HepG2 (cell line): ENCODE results near the gene SERINC4. TPM values are rescaled to one million over a fixed set of nuclear protein-coding genes. Genes with fewer than 3 reads are reported as not detected.

ENCODE experiments used
- FLYWCH1 ChIP-seq: sonication (generic); formaldehyde crosslinking; IDR thresholded peaks from 2 replicates; pipeline ENCODE4 v1.8.1; 2023; ENCODE audit warnings: mild to moderate bottlenecking, missing genetic modification reagents
- FOXA3 ChIP-seq: IDR thresholded peaks from 2 replicates; pipeline ENCODE4 v1.6.1; 2016; ENCODE audit warnings: missing genetic modification reagents, missing compliant biosample characterization
- GTF2F1 ChIP-seq: fragments of 150-350 bp; IDR thresholded peaks from 2 replicates; pipeline ENCODE4 v1.6.1; 2014; ENCODE audit warnings: low read length
- GTF3A ChIP-seq: sonication (generic); formaldehyde crosslinking; conservative IDR thresholded peaks from 2 replicates; pipeline ENCODE4 v1.4.0; 2020; ENCODE audit warnings: mild to moderate bottlenecking, missing genetic modification reagents
- HCFC1 ChIP-seq: fragments of 150-350 bp; IDR thresholded peaks from 2 replicates; pipeline ENCODE4 v1.6.1; 2014; ENCODE audit warnings: low read depth, low read length
- HNF4G ChIP-seq, 2 experiments: sonication (generic) in 1 of 2; formaldehyde crosslinking in 1 of 2; IDR thresholded peaks; 2 replicates each; pipeline versions ENCODE4 v1.4.0 to v1.6.1; 2011 to 2020; ENCODE audit warnings: borderline replicate concordance in 2 of 2, low read depth in 2 of 2, mild to moderate bottlenecking in 2 of 2, low read length in 1 of 2, missing genetic modification reagents in 1 of 2, moderate library complexity in 1 of 2
- KDM3A ChIP-seq: IDR thresholded peaks from 2 replicates; pipeline ENCODE4 v1.6.1; 2018; ENCODE audit warnings: low read depth, missing compliant biosample characterization
- PHB2 ChIP-seq: fragments of 450-650 bp; IDR thresholded peaks from 2 replicates; pipeline ENCODE4 v1.6.1; 2018; ENCODE audit not compliant: partially characterized antibody
- PTBP1 ChIP-seq: fragments of 200-400 bp; formaldehyde crosslinking; IDR thresholded peaks from 2 replicates; pipeline ENCODE4 v1.6.1; 2018; ENCODE audit warnings: low read length, low read depth; ENCODE audit not compliant: poor library complexity, severe bottlenecking
- SIX4 ChIP-seq: sonication (generic); formaldehyde crosslinking; IDR thresholded peaks from 2 replicates; pipeline ENCODE4 v1.4.0; 2020; ENCODE audit warnings: missing genetic modification reagents
- TCF7L2 ChIP-seq: IDR thresholded peaks from 2 replicates; pipeline ENCODE4 v1.6.1; 2011; ENCODE audit warnings: mild to moderate bottlenecking, low read depth, low read length, moderate library complexity
- TEAD3 ChIP-seq: optimal IDR thresholded peaks from 2 replicates; pipeline ENCODE3; 2016; ENCODE audit warnings: borderline replicate concordance
- ZC3H4 ChIP-seq: sonication (generic); formaldehyde crosslinking; IDR thresholded peaks from 2 replicates; pipeline ENCODE4 v1.4.0; 2020; ENCODE audit warnings: missing genetic modification reagents, borderline replicate concordance
- ZFP1 ChIP-seq: IDR thresholded peaks from 2 replicates; pipeline ENCODE4 v1.6.1; 2016
- ZFP82 ChIP-seq: sonication (generic); formaldehyde crosslinking; IDR thresholded peaks from 2 replicates; pipeline ENCODE4 v1.5.1; 2020; ENCODE audit warnings: mild to moderate bottlenecking, missing genetic modification reagents, borderline replicate concordance
- ZNF24 ChIP-seq: fragments of 450-650 bp; IDR thresholded peaks from 2 replicates; pipeline ENCODE4 v1.6.1; 2017; ENCODE audit warnings: antibody characterized with exemption, mild to moderate bottlenecking
- ZNF292 ChIP-seq: sonication (generic); formaldehyde crosslinking; IDR thresholded peaks from 2 replicates; pipeline ENCODE4 v1.8.1; 2022; ENCODE audit warnings: mild to moderate bottlenecking, low read depth, missing genetic modification reagents, borderline replicate concordance
- ZNF3 ChIP-seq: IDR thresholded peaks from 2 replicates; pipeline ENCODE4 v1.7.0; 2017; ENCODE audit warnings: inconsistent platforms
- ZNF383 ChIP-seq: sonication (generic); formaldehyde crosslinking; IDR thresholded peaks from 2 replicates; pipeline ENCODE4 v1.4.0; 2020; ENCODE audit warnings: missing genetic modification reagents, mild to moderate bottlenecking, borderline replicate concordance
- ZNF501 ChIP-seq: sonication (generic); formaldehyde crosslinking; IDR thresholded peaks from 2 replicates; pipeline ENCODE4 v1.5.1; 2020; ENCODE audit warnings: mild to moderate bottlenecking, moderate library complexity, missing genetic modification reagents
- ZNF563 ChIP-seq: sonication (generic); formaldehyde crosslinking; IDR thresholded peaks from 2 replicates; pipeline ENCODE4 v1.8.0; 2022; ENCODE audit warnings: mild to moderate bottlenecking, moderate library complexity, missing genetic modification reagents
- ZNF772 ChIP-seq: sonication (generic); formaldehyde crosslinking; IDR thresholded peaks from 2 replicates; pipeline ENCODE4 v1.5.0; 2020; ENCODE audit warnings: mild to moderate bottlenecking, missing genetic modification reagents
- polyA plus RNA-seq, 8 experiments: library from polyadenylated mRNA; depleted of rRNA in 3 of 8; stranded (reverse) in 7 of 8; unstranded in 1 of 8; fragments of >200 nt; fragmentation: Illumina TruSeq in 4 of 8; extraction: Trizol in 4 of 8; gene quantifications; 2 replicates each; pipeline versions ENCODE4 v1.2.1 to v1.2.3, GENCODE V29; 2011 to 2016; ENCODE audit warnings: low read depth in 4 of 8, missing spikeins in 1 of 8, mixed read lengths in 1 of 8; ENCODE audit not compliant: insufficient read depth in 1 of 8
- total RNA-seq, 5 experiments: library from RNA; depleted of rRNA; stranded (reverse); fragments of >200 nt; fragmentation: Illumina TruSeq; extraction: Trizol; gene quantifications; 2 replicates each; pipeline ENCODE4 v1.2.3, GENCODE V29; 2016; ENCODE audit warnings: low read depth in 1 of 5
- TF ChIP-seq, protein P1 (sequence below): sonication (generic); formaldehyde crosslinking; IDR thresholded peaks from 2 replicates; pipeline ENCODE4 v1.4.0; 2020; ENCODE audit warnings: missing genetic modification reagents
- TF ChIP-seq, protein P2 (sequence below): sonication (generic); formaldehyde crosslinking; IDR thresholded peaks from 2 replicates; pipeline ENCODE4 v1.4.0; 2020; ENCODE audit warnings: low read depth, mild to moderate bottlenecking, missing genetic modification reagents
- TF ChIP-seq, protein P3 (sequence below): sonication (generic); formaldehyde crosslinking; IDR thresholded peaks from 2 replicates; pipeline ENCODE4 v1.8.1; 2023; ENCODE audit warnings: missing genetic modification reagents, inconsistent platforms, borderline replicate concordance
- TF ChIP-seq, protein P4 (sequence below): sonication (generic); formaldehyde crosslinking; IDR thresholded peaks from 2 replicates; pipeline ENCODE4 v1.8.1; 2023; ENCODE audit warnings: mild to moderate bottlenecking, missing genetic modification reagents
- TF ChIP-seq, protein P5 (sequence below): IDR thresholded peaks from 2 replicates; pipeline ENCODE4 v1.6.1; 2016; ENCODE audit warnings: low read depth

Gene SERINC4
- total and polyA plus RNA-seq, 2 of the 13 experiments (the other 11 are each of a cell fraction or from before 2014, with no cell fraction given): not detected

DNA sequence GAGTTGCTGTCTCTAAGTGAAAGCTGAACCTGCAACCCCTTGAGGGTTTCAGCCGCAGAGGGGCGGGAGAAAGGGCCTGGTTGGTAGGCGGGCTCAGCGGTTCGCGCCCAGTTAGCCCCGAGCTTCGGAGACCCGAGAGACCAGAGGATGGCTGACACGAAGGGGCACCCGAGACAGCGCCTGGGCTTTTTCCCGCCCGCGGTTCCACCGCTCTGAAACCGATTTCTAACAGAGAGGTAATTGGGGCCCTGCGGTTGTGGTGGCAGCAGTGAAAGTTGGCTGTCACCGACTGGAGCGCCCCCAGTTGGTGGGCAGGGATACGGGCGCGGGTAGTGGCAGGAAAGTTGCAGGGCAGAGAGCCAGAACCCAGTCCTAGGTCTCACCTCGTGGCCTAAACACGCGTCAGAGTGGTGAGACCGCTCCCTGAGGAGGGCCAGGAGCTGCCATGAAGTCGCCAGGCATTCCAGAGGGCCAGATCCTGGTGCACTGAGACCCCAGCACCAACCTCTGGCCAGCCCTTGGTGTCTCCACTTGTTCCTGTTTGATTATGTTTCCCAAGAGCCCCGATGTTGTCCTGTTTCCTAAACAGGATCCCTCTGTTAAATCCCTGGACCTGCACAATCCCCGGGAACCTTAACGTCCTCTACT lies 22.6 kb downstream of the SERINC4 start (continued):
- peak; percentile 69 for TF ChIP-seq TEAD3 (CRISPR knock-in tag)
- TF ChIP-seq ZC3H4 (CRISPR knock-in tag): no peak
- TF ChIP-seq FLYWCH1: no peak
- no peak for TF ChIP-seq TCF7L2
- TF ChIP-seq GTF2F1: no peak
- TF ChIP-seq ZNF772 (CRISPR knock-in tag): peak; percentile 83
- 0 out of 2 replicates have a peak, but pooled peaks have one; percentile 44 for TF ChIP-seq ZNF292 (CRISPR knock-in tag)
- no peak for TF ChIP-seq ZNF3 (CRISPR knock-in tag)
- TF ChIP-seq, protein P1, sequence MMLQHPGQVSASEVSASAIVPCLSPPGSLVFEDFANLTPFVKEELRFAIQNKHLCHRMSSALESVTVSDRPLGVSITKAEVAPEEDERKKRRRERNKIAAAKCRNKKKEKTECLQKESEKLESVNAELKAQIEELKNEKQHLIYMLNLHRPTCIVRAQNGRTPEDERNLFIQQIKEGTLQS (CRISPR knock-in tag): no peak
- no peak for TF ChIP-seq ZNF24
- no peak for TF ChIP-seq PTBP1
- no peak for TF ChIP-seq HCFC1
- TF ChIP-seq ZNF383: no peak; the same call in 1 of the 2 replicates
- TF ChIP-seq HNF4G (IDR thresholded peaks at IDR 0.05; ENCODE audit: borderline replicate concordance, low read depth, low read length): no peak
- TF ChIP-seq HNF4G (CRISPR knock-in tag; IDR thresholded peaks at IDR 0.05; ENCODE audit: borderline replicate concordance, low read depth): no peak
- TF ChIP-seq, protein P2, sequence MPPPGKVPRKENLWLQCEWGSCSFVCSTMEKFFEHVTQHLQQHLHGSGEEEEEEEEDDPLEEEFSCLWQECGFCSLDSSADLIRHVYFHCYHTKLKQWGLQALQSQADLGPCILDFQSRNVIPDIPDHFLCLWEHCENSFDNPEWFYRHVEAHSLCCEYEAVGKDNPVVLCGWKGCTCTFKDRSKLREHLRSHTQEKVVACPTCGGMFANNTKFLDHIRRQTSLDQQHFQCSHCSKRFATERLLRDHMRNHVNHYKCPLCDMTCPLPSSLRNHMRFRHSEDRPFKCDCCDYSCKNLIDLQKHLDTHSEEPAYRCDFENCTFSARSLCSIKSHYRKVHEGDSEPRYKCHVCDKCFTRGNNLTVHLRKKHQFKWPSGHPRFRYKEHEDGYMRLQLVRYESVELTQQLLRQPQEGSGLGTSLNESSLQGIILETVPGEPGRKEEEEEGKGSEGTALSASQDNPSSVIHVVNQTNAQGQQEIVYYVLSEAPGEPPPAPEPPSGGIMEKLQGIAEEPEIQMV (CRISPR knock-in tag): no peak; the same call in 1 of the 2 replicates
- TF ChIP-seq, protein P3, sequence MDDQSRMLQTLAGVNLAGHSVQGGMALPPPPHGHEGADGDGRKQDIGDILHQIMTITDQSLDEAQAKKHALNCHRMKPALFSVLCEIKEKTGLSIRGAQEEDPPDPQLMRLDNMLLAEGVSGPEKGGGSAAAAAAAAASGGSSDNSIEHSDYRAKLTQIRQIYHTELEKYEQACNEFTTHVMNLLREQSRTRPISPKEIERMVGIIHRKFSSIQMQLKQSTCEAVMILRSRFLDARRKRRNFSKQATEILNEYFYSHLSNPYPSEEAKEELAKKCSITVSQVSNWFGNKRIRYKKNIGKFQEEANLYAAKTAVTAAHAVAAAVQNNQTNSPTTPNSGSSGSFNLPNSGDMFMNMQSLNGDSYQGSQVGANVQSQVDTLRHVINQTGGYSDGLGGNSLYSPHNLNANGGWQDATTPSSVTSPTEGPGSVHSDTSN: no peak
- TF ChIP-seq ZFP82 (CRISPR knock-in tag): peak; percentile 84; the same call in 1 of the 2 replicates
- TF ChIP-seq ZFP1 (CRISPR knock-in tag): no peak
- TF ChIP-seq GTF3A: 0 out of 2 replicates have a peak, but pooled peaks have one; percentile 63
- TF ChIP-seq, protein P4, sequence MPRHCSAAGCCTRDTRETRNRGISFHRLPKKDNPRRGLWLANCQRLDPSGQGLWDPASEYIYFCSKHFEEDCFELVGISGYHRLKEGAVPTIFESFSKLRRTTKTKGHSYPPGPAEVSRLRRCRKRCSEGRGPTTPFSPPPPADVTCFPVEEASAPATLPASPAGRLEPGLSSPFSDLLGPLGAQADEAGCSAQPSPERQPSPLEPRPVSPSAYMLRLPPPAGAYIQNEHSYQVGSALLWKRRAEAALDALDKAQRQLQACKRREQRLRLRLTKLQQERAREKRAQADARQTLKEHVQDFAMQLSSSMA (CRISPR knock-in tag): no peak
- no peak for TF ChIP-seq KDM3A
- no peak for TF ChIP-seq PHB2
- no peak for TF ChIP-seq SIX4 (CRISPR knock-in tag)
- peak; percentile 52; the same call in 1 of the 2 replicates for TF ChIP-seq ZNF563 (CRISPR knock-in tag)
- TF ChIP-seq, protein P5, sequence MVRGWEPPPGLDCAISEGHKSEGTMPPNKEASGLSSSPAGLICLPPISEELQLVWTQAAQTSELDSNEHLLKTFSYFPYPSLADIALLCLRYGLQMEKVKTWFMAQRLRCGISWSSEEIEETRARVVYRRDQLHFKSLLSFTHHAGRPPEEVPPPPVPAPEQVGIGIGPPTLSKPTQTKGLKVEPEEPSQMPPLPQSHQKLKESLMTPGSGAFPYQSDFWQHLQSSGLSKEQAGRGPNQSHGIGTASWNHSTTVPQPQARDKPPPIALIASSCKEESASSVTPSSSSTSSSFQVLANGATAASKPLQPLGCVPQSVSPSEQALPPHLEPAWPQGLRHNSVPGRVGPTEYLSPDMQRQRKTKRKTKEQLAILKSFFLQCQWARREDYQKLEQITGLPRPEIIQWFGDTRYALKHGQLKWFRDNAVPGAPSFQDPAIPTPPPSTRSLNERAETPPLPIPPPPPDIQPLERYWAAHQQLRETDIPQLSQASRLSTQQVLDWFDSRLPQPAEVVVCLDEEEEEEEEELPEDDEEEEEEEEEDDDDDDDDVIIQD (CRISPR knock-in tag): no peak; the same call in 1 of the 2 replicates
- no peak for TF ChIP-seq FOXA3
- peak; percentile 53; the same call in 1 of the 2 replicates for TF ChIP-seq ZNF501 (CRISPR knock-in tag)
